ENCODE measurements around the gene ATP6V1B1. TPM values are rescaled to one million over a fixed set of nuclear protein-coding genes. Genes with fewer than 3 reads are reported as not detected.

Gene ATP6V1B1
- total and polyA plus RNA-seq, 10 of the 15 experiments (the other 5 are each of a cell fraction or from before 2014, with no cell fraction given): not detected

DNA sequence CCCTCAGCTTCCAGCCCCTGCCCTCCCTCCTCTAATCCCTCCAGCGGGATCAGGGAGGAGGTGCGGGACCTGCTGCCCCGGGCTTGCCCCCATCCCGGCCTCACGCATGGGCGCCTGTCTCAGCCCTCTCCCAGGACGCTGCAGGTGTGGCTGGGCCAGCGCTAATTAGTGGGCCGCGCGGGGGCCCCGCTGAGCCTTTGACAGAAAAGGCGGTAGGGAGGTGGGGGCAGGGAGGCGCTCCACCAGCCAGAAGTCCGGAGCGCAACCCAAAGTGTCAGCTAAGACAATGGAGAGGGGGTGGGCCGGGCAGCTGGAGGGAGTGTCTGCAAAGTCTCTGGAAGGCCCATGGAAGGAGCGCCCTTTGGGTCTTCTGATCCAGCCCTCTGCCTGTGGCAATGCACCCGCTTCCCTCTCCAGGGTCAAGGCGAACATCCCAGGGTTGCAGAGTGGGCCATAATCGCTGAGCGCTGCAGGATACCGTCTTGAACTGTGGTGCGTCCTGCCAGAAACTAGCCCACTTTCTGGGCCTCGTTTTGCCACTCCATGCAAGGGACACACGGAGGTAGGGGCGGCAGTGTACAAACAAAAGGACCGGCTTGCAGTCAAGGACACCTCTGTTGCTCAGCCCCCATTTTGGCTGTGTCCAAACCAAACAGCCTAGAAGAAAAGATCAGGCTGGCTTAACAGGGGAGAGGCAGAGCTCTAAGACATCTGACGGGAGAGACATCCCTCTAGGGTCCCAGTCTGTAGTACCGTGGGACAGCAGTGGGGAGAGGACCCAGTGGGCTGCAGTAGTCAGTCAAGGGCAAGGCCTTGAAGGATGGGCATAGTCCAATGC is 3.5 kb downstream of the ATP6V1B1 start:
- SMC1A ChIA-PET (ENCODE audit: uncharacterized antibody, unreplicated experiment): no interaction called here
- H2AFZ ChIP-seq (ENCODE audit: control insufficient read depth, low read depth, low read length): no peak overlapping the region
- POLR2A ChIA-PET: no interaction called here
- no peaks in the 10 kb centered on the region for H3K79me2 ChIP-seq (ENCODE audit: control insufficient read depth, insufficient read depth, low read length)
- intact Hi-C loops (cut with micrococcal nuclease; ENCODE audit: unreplicated experiment): no loop called here
- FAIRE-seq (no peak), ATAC-seq (no peak), DNase-seq (ENCODE audit: low read depth, low spot score) (no peak)
- WGBS (ENCODE audit: insufficient coverage, insufficient replicate concordance, low lambda C conversion rate, missing lambda C conversion rate): 38% methylated on average over 29 of the region's 30 CpGs
- H3K9me3 ChIP-seq (replicated peaks; ENCODE audit: control insufficient read depth, insufficient read depth, low read length): no peaks in the 10 kb centered on the region
- no TSS peak for BruUV-seq (replicated peaks)
- CTCF ChIA-PET: interaction anchor here (1.8 kb wide), 1 partner anchor 9 kb away, joined by 4 read pairs; no protein-coding TSS in a partner anchor
- no peaks in the 10 kb centered on the region for H4K20me1 ChIP-seq (ENCODE audit: control insufficient read depth, insufficient read depth)
- no peak overlapping the region for H3K4me2 ChIP-seq (ENCODE audit: control insufficient read depth, insufficient read depth)
- H3K9ac ChIP-seq (ENCODE audit: control insufficient read depth, insufficient read depth, low read length): no peak overlapping the region
- H3K4me3 ChIP-seq: no peak overlapping the region
- TF ChIP-seq, protein P1, sequence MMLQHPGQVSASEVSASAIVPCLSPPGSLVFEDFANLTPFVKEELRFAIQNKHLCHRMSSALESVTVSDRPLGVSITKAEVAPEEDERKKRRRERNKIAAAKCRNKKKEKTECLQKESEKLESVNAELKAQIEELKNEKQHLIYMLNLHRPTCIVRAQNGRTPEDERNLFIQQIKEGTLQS (IDR thresholded peaks at IDR 0.05; ENCODE audit: borderline replicate concordance, extremely low read depth, low read depth, low read length): no peak
- TF ChIP-seq MTA3 (IDR thresholded peaks at IDR 0.05; ENCODE audit: borderline replicate concordance, low read length): no peak
- TF ChIP-seq, protein P2, sequence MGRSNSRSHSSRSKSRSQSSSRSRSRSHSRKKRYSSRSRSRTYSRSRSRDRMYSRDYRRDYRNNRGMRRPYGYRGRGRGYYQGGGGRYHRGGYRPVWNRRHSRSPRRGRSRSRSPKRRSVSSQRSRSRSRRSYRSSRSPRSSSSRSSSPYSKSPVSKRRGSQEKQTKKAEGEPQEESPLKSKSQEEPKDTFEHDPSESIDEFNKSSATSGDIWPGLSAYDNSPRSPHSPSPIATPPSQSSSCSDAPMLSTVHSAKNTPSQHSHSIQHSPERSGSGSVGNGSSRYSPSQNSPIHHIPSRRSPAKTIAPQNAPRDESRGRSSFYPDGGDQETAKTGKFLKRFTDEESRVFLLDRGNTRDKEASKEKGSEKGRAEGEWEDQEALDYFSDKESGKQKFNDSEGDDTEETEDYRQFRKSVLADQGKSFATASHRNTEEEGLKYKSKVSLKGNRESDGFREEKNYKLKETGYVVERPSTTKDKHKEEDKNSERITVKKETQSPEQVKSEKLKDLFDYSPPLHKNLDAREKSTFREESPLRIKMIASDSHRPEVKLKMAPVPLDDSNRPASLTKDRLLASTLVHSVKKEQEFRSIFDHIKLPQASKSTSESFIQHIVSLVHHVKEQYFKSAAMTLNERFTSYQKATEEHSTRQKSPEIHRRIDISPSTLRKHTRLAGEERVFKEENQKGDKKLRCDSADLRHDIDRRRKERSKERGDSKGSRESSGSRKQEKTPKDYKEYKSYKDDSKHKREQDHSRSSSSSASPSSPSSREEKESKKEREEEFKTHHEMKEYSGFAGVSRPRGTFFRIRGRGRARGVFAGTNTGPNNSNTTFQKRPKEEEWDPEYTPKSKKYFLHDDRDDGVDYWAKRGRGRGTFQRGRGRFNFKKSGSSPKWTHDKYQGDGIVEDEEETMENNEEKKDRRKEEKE (IDR thresholded peaks at IDR 0.05): no peak
- no peaks in the 10 kb centered on the region for H3K36me3 ChIP-seq (ENCODE audit: control insufficient read depth in 2 of 2, insufficient read depth in 2 of 2, low read length in 1 of 2)
- RAD21 ChIA-PET (ENCODE audit: unreplicated experiment): no interaction called here
- H3K27ac ChIP-seq (ENCODE audit: control insufficient read depth, insufficient read depth): no peak overlapping the region
- H3K4me1 ChIP-seq (ENCODE audit: control insufficient read depth, insufficient read depth, low read length): no peaks in the 10 kb centered on the region
- in situ Hi-C loops (cut with MboI): no loop called here
- H3K27me3 ChIP-seq (replicated peaks in 1 of 2; ENCODE audit: control insufficient read depth in 2 of 2, insufficient read depth in 2 of 2, low read length in 1 of 2): peaks cover 0 to 4% of the 10 kb centered on the region in 2 experiments; a peak in 2 of 4 replicates

Data from GM12878 (cell line).